ENCODE data around the gene DNAJB9.

The DNAJB9 gene

GRCh38 chr7:108533712-108534111, 36.0 kb upstream of the DNAJB9 start:
- no peak for TF ChIP-seq CTCF (IDR thresholded peaks at IDR 0.05)

GRCh38 chr7:108535257-108535656, 34.4 kb upstream of the DNAJB9 start:
- TF ChIP-seq CTCF (IDR thresholded peaks at IDR 0.05): no peak

- TF ChIP-seq CTCF (IDR thresholded peaks at IDR 0.05): no peak
Observed at GRCh38 chr7:108535744-108536143, 33.9 kb upstream of the DNAJB9 start.

GRCh38 chr7:108537229-108537628, 32.4 kb upstream of the DNAJB9 start:
- no peak for TF ChIP-seq CTCF (IDR thresholded peaks at IDR 0.05)

- TF ChIP-seq CTCF (IDR thresholded peaks at IDR 0.05): no peak
Observed at GRCh38 chr7:108541478-108541877, 28.2 kb upstream of the DNAJB9 start.

- TF ChIP-seq CTCF (IDR thresholded peaks at IDR 0.05): no peak
Observed at GRCh38 chr7:108557191-108557590, 12.5 kb upstream of the DNAJB9 start.

GRCh38 chr7:108557617-108558016, 12.1 kb upstream of the DNAJB9 start:
- TF ChIP-seq CTCF (IDR thresholded peaks at IDR 0.05): no peak

- no peak for TF ChIP-seq CTCF (IDR thresholded peaks at IDR 0.05)
Observed at GRCh38 chr7:108559253-108559652, 10.4 kb upstream of the DNAJB9 start.
